ENCODE measurements around the gene PAH.
A peak's percentile ranks its signal among the peaks of the same experiment; 100 is the strongest.

PAH gene

DNA sequence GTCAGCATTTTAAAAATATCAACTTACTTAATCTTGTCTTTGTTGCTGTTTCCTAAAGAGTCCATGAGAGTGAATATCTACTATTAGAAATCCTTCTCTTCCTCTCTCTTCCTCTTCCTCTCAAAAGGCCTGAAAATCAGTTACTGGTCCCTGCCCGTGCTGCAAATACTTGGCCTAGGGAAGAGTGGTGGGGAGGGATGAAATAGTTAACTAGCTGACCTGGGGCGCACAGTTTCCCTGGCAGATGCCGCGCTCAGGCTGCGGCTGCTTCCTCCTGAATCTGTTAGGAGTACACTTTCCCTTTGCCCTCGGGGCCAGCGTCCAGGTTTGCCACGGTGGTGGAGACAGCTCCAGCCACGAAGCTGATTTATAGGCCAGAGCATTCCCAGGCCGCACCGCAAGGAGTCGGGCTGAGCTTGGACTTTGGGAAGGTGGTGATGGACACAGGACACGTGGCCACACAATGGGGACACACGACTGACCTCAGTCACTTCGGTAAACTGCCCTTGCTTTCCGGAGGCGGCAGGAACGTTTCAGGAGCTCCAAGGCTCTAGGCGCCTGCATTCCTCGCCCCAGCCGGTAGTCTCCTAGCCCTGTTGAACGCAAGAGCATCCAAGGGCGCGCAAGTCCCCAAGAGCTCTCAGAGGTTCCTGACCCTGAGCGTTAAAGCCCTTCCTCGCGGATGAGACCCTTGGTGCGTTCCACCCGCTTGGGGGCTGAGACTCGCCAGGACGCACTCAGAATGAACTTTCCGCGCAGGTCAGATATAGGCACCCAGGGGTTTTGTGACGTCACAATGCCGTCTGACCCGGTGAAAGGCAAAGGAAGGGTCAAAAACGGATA is 33.3 kb upstream of the PAH start:
- no peak for DNase-seq (ENCODE audit: low spot score)

- peak; percentile 22 for DNase-seq (ENCODE audit: low spot score)
Measured at GRCh38 chr12:102948941-102949352, 31.9 kb upstream of the PAH start.

GRCh38 chr12:102946042-102946441 is 29.0 kb upstream of the PAH start:
- DNase-seq (ENCODE audit: low spot score): no peak

GRCh38 chr12:102939670-102940222 is 22.7 kb upstream of the PAH start:
- DNase-seq (ENCODE audit: low spot score): no peak

DNA sequence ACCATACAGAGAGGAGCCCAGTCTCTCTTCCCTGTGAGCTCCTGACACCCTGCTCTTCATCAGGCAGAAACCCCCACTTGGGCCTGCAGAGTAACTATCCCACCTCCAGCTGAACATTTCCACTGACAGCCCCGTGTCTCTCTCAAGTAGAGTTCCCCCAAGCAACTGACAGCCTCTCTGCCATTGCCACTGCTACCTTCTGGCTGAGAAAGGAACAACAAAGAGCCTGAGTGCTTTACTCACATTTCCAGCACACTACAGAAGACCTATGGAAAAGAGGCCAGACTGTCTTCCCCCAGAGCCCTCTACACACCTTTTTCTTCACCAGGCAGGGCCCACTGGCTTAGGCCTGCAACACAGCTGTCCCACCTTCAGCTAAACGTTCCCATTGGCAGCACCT is 22.0 kb upstream of the PAH start:
- no peak for DNase-seq (ENCODE audit: low spot score)

DNA sequence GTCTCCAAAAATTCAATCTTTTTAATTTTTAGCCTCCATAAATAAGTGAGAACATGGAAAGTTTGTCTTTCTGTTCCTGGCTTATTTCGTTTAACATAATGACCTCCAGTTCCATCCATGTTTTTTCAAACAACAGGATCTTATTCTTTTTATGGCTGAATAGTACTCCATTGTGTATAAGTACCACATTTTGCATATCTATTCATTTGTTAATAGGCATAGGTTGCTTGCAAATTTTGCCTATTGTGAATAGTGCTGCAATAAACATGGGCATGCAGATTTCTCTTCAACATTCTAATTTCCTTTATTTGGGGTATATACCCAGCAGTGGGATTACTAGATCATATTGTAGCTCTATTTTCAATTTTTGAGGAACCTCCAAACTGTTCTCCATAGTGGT is 16.1 kb upstream of the PAH start:
- DNase-seq (ENCODE audit: low spot score): no peak

DNA sequence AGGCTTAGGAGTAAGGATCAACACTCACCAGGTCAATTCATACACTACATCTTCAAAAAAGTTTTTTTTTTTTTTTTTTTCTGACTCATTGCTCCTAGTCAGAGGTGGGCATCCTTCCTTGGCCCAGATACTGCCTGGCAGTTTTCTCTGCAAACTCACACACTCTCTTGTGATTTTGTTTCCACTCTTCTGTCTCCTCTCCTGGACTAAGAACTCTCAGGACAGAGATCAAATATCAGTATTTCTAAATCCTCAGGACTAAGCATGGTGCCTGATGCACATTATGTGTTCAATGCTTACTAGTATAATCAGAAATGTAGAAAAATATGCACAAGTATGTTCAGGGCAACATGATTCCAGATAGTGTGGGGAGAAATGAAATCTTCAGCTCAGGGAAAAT is 10.2 kb upstream of the PAH start:
- DNase-seq (ENCODE audit: low spot score): no peak

DNA sequence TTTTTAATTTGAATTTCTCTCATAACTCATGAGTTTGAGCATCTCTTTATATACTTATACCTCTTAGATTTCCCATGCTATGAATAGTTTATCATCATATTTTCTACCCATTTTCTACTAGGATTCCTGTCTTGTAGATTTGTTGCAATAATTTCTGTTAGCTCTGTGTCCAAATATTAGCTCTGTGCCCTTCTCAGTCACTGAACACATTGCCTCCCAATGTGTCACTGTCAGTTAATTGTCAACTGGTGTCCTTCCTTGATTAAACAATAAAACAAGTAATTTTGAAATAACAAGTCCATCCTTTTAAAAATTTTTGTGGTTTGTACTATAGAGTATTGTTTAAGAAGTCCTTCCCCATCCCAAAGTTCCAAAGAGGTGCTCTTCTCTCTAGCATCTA is 4.2 kb upstream of the PAH start:
- no peak for DNase-seq (ENCODE audit: low spot score)

DNA sequence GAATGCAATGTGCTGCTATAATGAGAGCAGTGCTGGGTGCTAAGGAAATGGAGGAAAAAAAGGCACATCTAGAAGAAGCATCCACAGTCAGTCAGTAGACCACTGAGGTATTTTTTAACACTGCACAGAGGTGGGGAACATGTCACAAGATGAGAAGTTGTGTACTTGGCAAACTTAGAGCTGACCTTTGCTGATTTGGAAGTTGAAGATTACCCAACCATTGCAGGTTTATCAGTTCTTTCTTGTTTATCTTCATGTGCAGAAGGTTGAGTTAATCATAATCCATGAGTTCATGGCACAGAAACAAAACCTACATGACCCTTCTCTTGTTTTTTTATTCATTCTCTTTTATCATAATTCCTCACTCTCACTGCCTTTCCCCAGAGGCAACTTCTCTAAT is 3.2 kb upstream of the PAH start:
- DNase-seq (ENCODE audit: low spot score): no peak

- no peak for DNase-seq (ENCODE audit: low spot score)
Measured at GRCh38 chr12:102918840-102919239, 1.8 kb upstream of the PAH start.

GRCh38 chr12:102916252-102917025 is 605 bp downstream of the PAH start:
- no peak for DNase-seq (ENCODE audit: low spot score)

DNA sequence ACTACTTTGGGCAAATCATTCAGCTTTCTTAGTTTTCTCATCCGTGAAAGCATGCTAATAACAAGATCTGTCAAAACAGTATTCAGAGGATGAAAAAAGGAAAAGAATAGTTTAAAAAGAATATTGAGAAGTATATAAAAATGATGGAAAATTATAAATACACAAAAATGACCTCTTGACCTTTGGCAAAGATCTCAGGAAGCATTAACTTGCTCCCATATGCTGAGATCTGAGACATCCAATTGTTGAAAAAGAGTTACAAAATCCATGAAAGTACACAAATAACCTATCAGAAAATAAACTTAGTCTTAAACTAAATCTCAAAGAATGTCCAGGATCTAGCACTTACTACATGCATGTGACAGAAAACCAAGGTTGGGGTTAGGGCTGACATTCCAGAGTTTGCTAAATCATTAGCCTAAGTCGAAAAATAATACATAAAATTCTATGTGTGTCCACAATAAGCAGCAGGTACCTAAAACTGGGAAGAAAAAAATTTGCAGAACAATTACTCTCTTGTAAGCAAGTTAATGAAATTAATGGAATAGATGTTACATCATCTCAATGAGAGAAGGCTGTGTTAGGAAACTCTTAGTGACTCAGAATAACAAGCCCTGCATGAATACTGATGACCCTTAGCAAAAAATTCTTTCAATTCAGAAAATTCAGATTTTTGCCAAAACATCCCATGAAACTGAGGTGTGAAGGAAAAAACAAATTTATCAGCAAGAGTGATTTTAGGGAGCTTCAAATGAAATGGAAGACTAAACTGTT is 3.4 kb downstream of the PAH start:
- DNase-seq (ENCODE audit: low spot score): no peak

GRCh38 chr12:102912258-102912657 is 4.8 kb downstream of the PAH start:
- no peak for DNase-seq (ENCODE audit: low spot score)

DNA sequence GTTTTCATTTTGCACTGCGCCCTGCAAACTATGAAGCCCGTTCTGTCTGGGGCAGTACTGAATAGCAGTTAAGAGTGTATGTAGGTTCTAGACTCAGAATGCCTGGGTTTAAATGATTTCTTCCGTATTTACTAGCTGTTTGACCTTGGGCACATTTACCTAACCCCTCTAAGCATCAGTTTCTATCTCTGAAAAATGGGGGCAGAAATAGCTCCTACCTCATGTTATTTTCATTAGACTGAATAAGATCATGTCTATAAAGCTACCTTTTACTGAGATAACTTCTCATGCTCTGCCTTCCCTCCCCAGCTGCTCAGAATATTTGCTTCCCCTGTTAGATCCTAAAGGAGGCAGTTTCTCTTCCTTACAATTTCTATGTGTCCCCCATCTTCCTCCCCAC is 5.7 kb downstream of the PAH start:
- no peak for DNase-seq (ENCODE audit: low spot score)

DNA sequence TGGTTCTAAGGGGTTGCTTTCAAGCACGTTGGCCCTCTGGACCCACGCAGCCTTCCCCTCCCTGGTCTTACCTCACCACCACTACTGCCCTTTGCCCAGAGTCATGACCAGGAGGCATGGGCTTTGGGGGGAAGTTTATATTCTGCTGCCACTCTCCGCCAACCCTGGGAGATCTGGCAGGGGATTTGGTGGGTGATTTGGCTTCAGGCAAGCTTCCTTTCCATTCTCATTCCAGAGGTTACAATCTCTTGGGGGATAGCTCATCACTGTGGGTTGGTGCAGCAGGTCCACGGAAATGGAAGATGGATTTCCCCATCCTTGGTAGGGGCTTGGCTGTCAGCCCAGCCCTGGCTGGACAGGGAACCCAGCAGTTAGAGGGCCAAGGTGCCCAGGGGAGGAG is 6.3 kb downstream of the PAH start:
- no peak for DNase-seq (ENCODE audit: low spot score)

- no peak for DNase-seq (ENCODE audit: low spot score)
Measured at GRCh38 chr12:102910137-102910536, 6.9 kb downstream of the PAH start.

DNA sequence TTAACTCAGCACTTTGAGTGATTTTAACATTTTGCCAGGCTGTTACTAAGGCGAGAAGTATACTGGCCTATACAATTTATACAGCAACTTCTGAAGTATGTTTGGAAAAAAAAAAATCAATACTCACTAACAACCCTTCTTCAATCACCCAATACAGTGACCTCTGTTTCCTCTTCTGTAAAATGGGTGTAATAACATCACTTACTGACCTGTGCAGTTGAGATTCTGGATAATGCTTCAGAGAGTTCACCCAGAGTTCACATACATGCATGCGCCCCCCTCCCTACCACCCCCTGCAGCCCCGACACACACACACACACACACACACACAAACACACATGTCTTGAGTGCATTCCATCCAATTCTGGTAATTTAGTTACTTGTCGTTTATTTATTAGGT is 9.1 kb downstream of the PAH start:
- DNase-seq (ENCODE audit: low spot score): no peak

DNA sequence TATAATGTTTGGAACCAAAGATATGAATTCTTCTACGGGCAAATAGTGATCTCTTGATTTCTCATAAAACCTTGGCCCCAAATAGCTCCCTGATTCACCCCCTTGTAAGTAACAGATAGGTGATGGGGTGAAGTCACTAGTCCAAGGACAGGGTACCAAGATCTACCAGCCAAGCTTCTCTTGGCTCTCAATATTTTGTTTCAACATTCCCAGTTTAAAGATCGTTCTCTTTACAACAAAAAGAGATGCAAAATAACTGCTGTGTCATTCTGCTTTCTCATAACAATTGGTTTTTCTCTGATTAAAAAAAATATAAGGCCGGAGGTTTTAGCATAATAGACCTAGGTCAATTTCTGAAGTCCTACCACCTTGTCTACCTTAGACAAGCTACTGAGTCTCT is 11.8 kb downstream of the PAH start:
- no peak for DNase-seq (ENCODE audit: low spot score)

GRCh38 chr12:102903337-102904007 is 13.6 kb downstream of the PAH start:
- no peak for DNase-seq (ENCODE audit: low spot score)

- DNase-seq (ENCODE audit: low spot score): no peak
Measured at GRCh38 chr12:102902093-102902492, 15.0 kb downstream of the PAH start.

DNA sequence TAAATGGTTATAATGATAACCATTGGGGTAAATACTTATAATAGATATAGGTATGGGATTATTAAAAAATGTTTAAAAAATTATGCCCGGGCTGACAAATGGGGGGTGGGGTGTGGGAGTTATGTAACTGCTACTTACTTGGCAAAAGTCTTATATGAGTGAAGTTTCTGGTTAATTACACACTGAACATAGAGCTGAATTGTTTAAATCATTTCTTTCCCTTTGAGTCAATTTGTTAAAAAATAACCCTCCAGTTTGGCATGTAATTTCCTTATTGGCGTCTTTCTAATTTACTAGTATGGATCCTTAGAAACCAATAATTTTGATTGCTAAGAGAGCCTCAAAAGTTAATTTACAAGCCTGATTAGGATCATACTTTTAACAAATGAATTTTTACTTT is 16.7 kb downstream of the PAH start:
- DNase-seq (ENCODE audit: low spot score): no peak

DNA sequence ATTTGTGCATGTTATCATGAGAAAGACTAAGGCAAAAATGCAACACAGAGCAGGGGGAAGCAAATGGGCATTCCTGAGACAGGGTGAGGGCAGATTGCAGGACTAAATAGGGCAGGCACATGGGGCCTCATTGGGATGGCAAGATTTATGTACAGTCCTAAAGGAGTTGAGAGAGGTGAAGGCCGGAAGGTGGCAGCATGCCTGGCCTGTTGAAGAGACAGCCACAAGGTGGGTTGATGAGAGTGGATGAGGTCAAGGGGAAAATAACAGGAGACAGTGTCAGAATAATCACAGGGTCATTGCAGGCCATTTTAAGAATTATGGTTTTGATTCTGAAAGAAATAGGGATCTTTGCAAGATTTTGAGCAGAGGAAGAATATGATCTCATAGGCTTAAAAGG is 21.0 kb downstream of the PAH start:
- DNase-seq (ENCODE audit: low spot score): no peak
